Upper lobe of right lung (tissue), 1 donor: ENCODE data around the gene TENM3. TPM values are rescaled to one million over a fixed set of nuclear protein-coding genes. Genes with fewer than 3 reads are reported as not detected.

Source experiments
- ATAC-seq: fragments of 200-7000 bp; cut with Tn5 transposase; one replicate; pipeline ENCODE4 v1.9.1; 2020; ENCODE audit warnings: mild to moderate bottlenecking, moderate library complexity
- DNase-seq: peaks from one replicate; pipeline ENCODE4 v3.0.0-alpha.2; 2020
- H3K27ac ChIP-seq: fragments of 200-600 bp; one replicate; pipeline ENCODE4 v1.8.0; 2022
- H3K27me3 ChIP-seq: fragments of 200-600 bp; one replicate; pipeline ENCODE4 v1.8.0; 2022; ENCODE audit warnings: mild to moderate bottlenecking
- H3K36me3 ChIP-seq: fragments of 200-600 bp; one replicate; pipeline ENCODE4 v1.8.0; 2022
- H3K4me1 ChIP-seq: fragments of 200-600 bp; one replicate; pipeline ENCODE4 v1.8.0; 2022
- H3K4me3 ChIP-seq: fragments of 200-600 bp; one replicate; pipeline ENCODE4 v1.8.0; 2022; ENCODE audit warnings: mild to moderate bottlenecking
- H3K9me3 ChIP-seq: fragments of 200-600 bp; one replicate; pipeline ENCODE4 v1.8.0; 2022
- CTCF ChIP-seq: fragments of 200-600 bp; IDR thresholded peaks from one replicate; pipeline ENCODE4 v1.8.0; 2022; ENCODE audit warnings: antibody characterized with exemption
- intact Hi-C: fragments of 100-400 bp; cut with DNase I; formaldehyde crosslinking; loops from one replicate; pipeline ENCODE4 v1.11.0; 2022
- total RNA-seq: library from RNA; stranded (reverse); fragmentation: NEBNext Ultra II Directional; extraction: Animal tissue kit (Norgen Biotek cat#: 25700); gene quantifications from one replicate; pipeline ENCODE4 v1.2.1, GENCODE V29; 2021
- donor health status: DM: no; HTN: yes; CAD: no; lungs with severe emphysema.

The TENM3 gene
- total RNA-seq, 1 donor from 2014 or later: 5.6 TPM

- Histone ChIP-seq H3K27me3 (no peaks in the 10 kb centered on the region), H3K4me3 (no peak overlapping the region), H3K4me1 (no peaks in the 10 kb centered on the region), H3K27ac (no peak overlapping the region), H3K9me3 (no peaks in the 10 kb centered on the region), H3K36me3 (no peaks in the 10 kb centered on the region)
- DNase-seq: no peak
- ATAC-seq: no peak
- intact Hi-C loops: no loop called here
- no peak for TF ChIP-seq CTCF
Observed at GRCh38 chr4:182736207-182736606, 493.0 kb downstream of the TENM3 start.

- no peaks in the 10 kb centered on the region for H3K4me1 ChIP-seq
- H3K9me3 ChIP-seq: no peaks in the 10 kb centered on the region
- no peak for DNase-seq
- H3K27ac ChIP-seq: no peak overlapping the region
- TF ChIP-seq CTCF: no peak
- H3K27me3 ChIP-seq: no peaks in the 10 kb centered on the region
- H3K36me3 ChIP-seq: no peaks in the 10 kb centered on the region
- H3K4me3 ChIP-seq: no peak overlapping the region
- intact Hi-C loops: no loop called here
- ATAC-seq: no peak
Observed at GRCh38 chr4:182738283-182739047, 495.3 kb downstream of the TENM3 start.

DNA sequence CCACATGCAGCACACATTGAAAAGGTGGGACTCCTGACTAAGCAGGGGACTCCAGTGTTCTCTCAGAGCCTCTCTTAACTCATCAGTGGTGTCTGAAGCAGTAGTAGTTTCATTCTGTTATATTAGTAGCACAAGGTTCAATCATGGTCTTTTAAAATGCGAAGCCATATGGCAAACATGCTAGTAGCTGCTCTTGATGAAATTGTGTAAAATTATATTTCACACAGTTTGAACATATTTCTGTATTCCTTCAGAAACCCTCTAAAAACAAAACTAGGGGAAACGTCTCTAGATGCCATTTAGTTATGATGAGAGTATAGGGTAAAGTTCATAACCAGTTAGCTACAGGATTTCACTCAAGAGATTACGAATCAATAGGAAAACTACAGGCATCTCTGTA is 497.1 kb downstream of the TENM3 start:
- no peak for TF ChIP-seq CTCF
- H3K36me3 ChIP-seq: no peaks in the 10 kb centered on the region
- H3K9me3 ChIP-seq: no peaks in the 10 kb centered on the region
- ATAC-seq (no peak), DNase-seq (no peak)
- H3K27ac ChIP-seq: no peak overlapping the region
- no peak overlapping the region for H3K4me3 ChIP-seq
- intact Hi-C loops: no loop called here
- H3K4me1 ChIP-seq: no peaks in the 10 kb centered on the region
- no peaks in the 10 kb centered on the region for H3K27me3 ChIP-seq

DNA sequence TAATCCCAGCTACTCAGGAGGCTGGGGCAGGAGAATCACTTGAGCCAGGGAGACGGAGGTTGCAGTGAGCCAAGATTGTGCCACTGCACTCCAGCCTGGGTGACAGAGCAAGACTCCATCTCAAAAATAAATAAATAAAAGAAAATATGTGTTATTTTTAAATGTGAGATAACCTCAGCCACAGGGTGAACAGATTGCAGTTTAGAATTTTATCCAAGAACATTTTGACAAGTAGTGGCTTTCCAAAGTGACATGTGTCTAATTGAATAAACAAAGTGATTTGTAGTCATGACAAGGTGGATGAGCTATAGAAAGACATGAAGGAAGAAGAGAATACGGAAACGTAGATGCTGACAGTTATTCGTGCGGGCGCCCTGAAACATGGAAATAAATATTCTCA is 497.9 kb downstream of the TENM3 start:
- Histone ChIP-seq H3K27me3 (no peaks in the 10 kb centered on the region), H3K36me3 (no peaks in the 10 kb centered on the region), H3K9me3 (no peaks in the 10 kb centered on the region), H3K4me1 (no peaks in the 10 kb centered on the region), H3K4me3 (no peak overlapping the region), H3K27ac (no peak overlapping the region)
- no peak for DNase-seq
- intact Hi-C loops: no loop called here
- TF ChIP-seq CTCF: no peak
- no peak for ATAC-seq

- H3K27ac ChIP-seq: no peak overlapping the region
- intact Hi-C loops: no loop called here
- no peak for TF ChIP-seq CTCF
- no peak overlapping the region for H3K4me3 ChIP-seq
- no peaks in the 10 kb centered on the region for H3K36me3 ChIP-seq
- H3K4me1 ChIP-seq: no peaks in the 10 kb centered on the region
- no peaks in the 10 kb centered on the region for H3K9me3 ChIP-seq
- no peak for DNase-seq
- no peak for ATAC-seq
- no peaks in the 10 kb centered on the region for H3K27me3 ChIP-seq
Observed at GRCh38 chr4:182741914-182742313, 498.7 kb downstream of the TENM3 start.

DNA sequence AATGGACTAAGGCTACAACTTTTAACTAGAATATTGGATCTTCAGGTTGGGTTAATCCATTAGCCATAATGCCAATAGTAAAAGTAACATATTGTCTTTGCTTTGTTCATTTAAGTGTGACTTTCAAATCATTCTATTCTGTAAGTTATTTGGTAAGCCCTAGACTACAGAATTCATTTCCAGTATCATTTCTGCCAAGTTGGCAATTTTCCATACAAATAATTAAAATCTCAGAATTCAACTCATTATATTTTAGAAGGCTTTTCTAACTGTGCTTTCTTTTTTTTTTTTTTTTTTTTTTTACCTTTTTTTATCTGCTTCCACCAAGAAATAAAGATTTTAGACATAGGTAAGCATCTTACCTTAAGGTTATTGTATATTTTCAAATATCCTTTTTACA is 500.6 kb downstream of the TENM3 start:
- TF ChIP-seq CTCF: no peak
- intact Hi-C loops: no loop called here

More for the DNA sequence above, 500.6 kb downstream of the TENM3 start:
- ATAC-seq (no peak), DNase-seq (no peak)
- H3K27ac ChIP-seq: no peak overlapping the region
- H3K27me3 ChIP-seq: no peaks in the 10 kb centered on the region
- H3K9me3 ChIP-seq: no peaks in the 10 kb centered on the region
- no peak overlapping the region for H3K4me3 ChIP-seq
- no peaks in the 10 kb centered on the region for H3K36me3 ChIP-seq
- H3K4me1 ChIP-seq: no peaks in the 10 kb centered on the region
